GM06990 (cell line): ENCODE measurements around the gene STX4.

Experiments
- DNase-seq: peaks from one replicate; pipeline ENCODE4 v3.0.0-alpha.2; 2011; ENCODE audit not compliant: insufficient read length; ENCODE audit errors: extremely low read depth
- H3K27me3 ChIP-seq: replicated peaks from 2 replicates; pipeline ENCODE4 v1.6.0; 2011; ENCODE audit warnings: low read length; ENCODE audit not compliant: control insufficient read depth, insufficient read depth
- H3K36me3 ChIP-seq: 2 replicates; pipeline ENCODE4 v1.5.1; 2011; ENCODE audit warnings: low read length; ENCODE audit not compliant: control insufficient read depth, insufficient read depth
- H3K4me3 ChIP-seq: replicated peaks from 2 replicates; pipeline ENCODE4 v1.5.1; 2011; ENCODE audit warnings: low read depth, mild to moderate bottlenecking, control low read depth, low read length
- CTCF ChIP-seq: IDR thresholded peaks from 2 replicates; pipeline ENCODE4 v1.5.1; 2011; ENCODE audit warnings: low read length, control low read depth, mild to moderate bottlenecking, inconsistent platforms; ENCODE audit not compliant: insufficient read depth, poor library complexity, severe bottlenecking

STX4 gene

GRCh38 chr16:31073142-31073969 is 40.0 kb downstream of the STX4 start:
- H3K4me3 ChIP-seq = peak overlapping the region; percentile 89
- no peak for TF ChIP-seq CTCF
- DNase-seq = peak; percentile 92
- peaks cover 19% of the 10 kb centered on the region for H3K36me3 ChIP-seq
- no peaks in the 10 kb centered on the region for H3K27me3 ChIP-seq

DNA sequence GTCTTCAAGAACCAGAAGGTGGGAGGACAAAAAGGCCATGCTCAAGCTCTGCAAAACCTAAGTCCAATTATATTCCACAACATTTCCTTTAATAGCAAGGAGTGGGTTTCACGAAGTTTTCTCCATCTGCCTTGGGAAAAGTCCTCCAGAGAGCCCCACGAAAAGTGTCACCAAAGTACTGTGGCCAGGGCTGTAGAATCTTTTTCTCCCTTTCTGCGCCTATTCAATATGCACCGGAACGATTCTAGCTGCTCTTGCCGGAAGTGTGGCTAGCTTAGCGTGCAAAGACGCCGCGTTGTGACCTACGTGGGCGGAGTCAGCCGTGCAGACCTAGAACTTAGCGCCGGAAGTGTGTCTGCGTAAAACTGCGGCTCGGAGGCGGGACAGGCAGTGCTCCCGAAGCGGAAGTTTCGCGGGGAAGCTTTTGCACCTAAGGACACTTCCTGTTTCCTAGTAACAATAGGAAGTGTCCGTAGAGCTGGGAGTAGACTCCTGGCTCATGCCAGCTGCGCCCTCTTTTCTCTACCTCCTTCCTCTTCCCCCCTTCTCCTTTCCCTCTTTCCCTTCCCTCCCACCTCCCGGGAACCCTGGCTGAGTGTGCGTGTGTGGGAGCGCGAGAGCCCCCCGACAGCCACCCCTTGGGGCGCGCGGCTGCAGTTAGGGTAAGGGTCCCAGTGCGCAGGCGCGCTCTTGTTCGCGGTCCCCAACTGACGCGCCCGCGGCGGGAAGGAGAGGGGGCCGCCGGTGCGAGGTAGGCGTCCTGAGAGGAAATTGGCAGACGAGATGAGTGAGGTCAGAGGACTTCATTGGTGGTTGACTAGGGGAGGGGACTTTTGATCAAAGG is 40.8 kb downstream of the STX4 start, which contains the start of the genes ZNF646 and ZNF668:
TSS of gene ZNF646 (plus strand) at position 453 of the 844 bp plus-strand sequence. CDS start 1,903 bp downstream, outside the sequence.
TSS of gene ZNF668 (minus strand) at position 271 of the 844 bp plus-strand sequence. CDS start 9,781 bp downstream, outside the sequence.
- peaks cover 26% of the 10 kb centered on the region for H3K36me3 ChIP-seq
- no peaks in the 10 kb centered on the region for H3K27me3 ChIP-seq
- H3K4me3 ChIP-seq = peak within 1 kb of the TSS; percentile 89
- peak; percentile 96 for DNase-seq
- peak; percentile 4 for TF ChIP-seq CTCF

GRCh38 chr16:31074814-31075183 is 41.4 kb downstream of the STX4 start:
- Histone ChIP-seq H3K4me3 (peak overlapping the region; percentile 89), H3K36me3 (peaks cover 30% of the 10 kb centered on the region), H3K27me3 (no peaks in the 10 kb centered on the region)
- DNase-seq = no peak
- TF ChIP-seq CTCF = no peak

DNA sequence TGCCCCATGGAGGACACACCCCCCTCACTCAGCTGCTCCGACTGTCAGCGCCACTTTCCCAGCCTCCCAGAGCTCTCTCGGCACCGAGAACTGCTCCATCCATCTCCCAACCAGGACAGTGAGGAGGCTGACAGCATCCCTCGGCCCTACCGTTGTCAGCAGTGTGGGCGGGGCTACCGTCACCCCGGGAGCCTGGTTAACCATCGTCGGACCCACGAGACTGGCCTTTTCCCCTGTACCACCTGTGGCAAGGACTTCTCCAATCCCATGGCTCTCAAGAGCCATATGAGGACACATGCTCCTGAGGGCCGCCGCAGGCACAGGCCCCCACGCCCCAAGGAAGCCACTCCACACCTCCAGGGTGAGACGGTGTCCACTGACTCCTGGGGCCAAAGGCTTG is 43.0 kb downstream of the STX4 start:
- no peak for DNase-seq
- Histone ChIP-seq H3K36me3 (peaks cover 38% of the 10 kb centered on the region), H3K4me3 (no peak overlapping the region), H3K27me3 (no peaks in the 10 kb centered on the region)
- TF ChIP-seq CTCF = no peak

- no peak for DNase-seq
- no peak overlapping the region for H3K4me3 ChIP-seq
- H3K36me3 ChIP-seq = peaks cover 38% of the 10 kb centered on the region
- no peaks in the 10 kb centered on the region for H3K27me3 ChIP-seq
- TF ChIP-seq CTCF = no peak
Measured at GRCh38 chr16:31077024-31077423, 43.7 kb downstream of the STX4 start.
